ENCODE results near the gene DNAH1.

DNA sequence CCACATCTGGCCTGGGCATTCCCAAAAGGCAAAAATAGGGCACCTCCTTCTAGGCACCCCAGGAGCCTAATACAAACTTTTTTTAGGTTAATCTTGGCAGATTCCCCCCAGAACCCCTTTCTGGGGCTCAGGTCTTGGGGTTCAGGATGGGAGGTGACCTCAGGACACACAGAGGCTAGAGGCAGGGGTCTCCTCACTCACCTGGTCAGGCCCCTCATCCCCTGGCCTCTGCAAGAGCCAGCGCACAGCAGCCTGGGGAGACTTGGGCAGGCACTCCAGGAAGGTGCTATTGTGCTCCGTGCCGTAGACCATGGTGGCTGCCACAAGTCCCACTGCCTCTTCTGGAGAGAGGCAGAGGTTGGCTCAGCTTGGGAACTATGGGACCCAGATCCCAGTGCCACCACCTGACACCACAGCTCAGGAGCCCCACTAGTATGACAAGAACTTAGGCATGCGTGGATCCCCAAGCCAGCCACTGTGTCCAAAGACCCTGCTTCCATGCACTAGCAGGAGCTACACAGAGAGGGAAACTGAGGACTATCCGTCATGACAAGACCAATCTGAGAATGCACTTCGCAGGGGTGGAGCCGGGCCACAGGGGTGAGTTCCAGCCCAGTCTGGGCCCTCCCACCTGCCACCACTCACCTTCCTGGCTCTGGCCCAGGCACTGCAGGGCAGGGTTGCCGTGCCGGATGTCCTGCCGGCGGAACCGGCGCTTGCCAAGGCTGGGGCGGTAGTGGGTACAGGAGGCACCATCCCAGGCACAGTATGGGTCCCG, 121.4 kb downstream of the DNAH1 start:
- TF ChIP-seq EZH2 (IDR thresholded peaks at IDR 0.05; ENCODE audit: borderline replicate concordance, insufficient read depth, low read depth, low read length, poor library complexity, severe bottlenecking) = no peak
- TF ChIP-seq, protein P1, sequence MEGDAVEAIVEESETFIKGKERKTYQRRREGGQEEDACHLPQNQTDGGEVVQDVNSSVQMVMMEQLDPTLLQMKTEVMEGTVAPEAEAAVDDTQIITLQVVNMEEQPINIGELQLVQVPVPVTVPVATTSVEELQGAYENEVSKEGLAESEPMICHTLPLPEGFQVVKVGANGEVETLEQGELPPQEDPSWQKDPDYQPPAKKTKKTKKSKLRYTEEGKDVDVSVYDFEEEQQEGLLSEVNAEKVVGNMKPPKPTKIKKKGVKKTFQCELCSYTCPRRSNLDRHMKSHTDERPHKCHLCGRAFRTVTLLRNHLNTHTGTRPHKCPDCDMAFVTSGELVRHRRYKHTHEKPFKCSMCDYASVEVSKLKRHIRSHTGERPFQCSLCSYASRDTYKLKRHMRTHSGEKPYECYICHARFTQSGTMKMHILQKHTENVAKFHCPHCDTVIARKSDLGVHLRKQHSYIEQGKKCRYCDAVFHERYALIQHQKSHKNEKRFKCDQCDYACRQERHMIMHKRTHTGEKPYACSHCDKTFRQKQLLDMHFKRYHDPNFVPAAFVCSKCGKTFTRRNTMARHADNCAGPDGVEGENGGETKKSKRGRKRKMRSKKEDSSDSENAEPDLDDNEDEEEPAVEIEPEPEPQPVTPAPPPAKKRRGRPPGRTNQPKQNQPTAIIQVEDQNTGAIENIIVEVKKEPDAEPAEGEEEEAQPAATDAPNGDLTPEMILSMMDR (IDR thresholded peaks at IDR 0.05) = no peak
